GM19438 (cell line): ENCODE data around the gene CIART.
"Not testable (repeated sequence)": the region's sequence is repeated elsewhere in the genome, so short reads cannot be mapped to it uniquely, and the experiment has no call there.

Experiments used
- ATAC-seq: cut with Tn5 transposase; IDR thresholded peaks from one replicate; pipeline ENCODE4 v1.9.1; 2021; ENCODE audit warnings: low read depth; ENCODE audit not compliant: unreplicated experiment

Gene CIART

GRCh38 chr1:150281758-150282557 lies at the start of gene CIART:
CIART (plus strand) TSS chr1:150282554; CDS start chr1:150283268, 714 bp downstream.
- no peak for ATAC-seq

- not testable (repeated sequence) for ATAC-seq
These were observed 49.4 kb upstream of the CIART start for GRCh38 chr1:150232921-150233320.

GRCh38 chr1:150233359-150234308 lies 48.7 kb upstream of the CIART start:
- no peak for ATAC-seq

- ATAC-seq, result peak; percentile 0
These were observed 48.1 kb upstream of the CIART start for GRCh38 chr1:150234309-150234565.

- peak; percentile 55 for ATAC-seq
These were observed 47.6 kb upstream of the CIART start for GRCh38 chr1:150234566-150235293.

- ATAC-seq, result no peak
These were observed 47.0 kb upstream of the CIART start for GRCh38 chr1:150235294-150235851.

- peak; percentile 69 for ATAC-seq
These were observed 46.3 kb upstream of the CIART start, which contains the start of gene ANP32E for GRCh38 chr1:150235852-150236613. ANP32E (minus strand) TSS chr1:150236112; CDS start chr1:150235786, 326 bp downstream.

GRCh38 chr1:150236614-150237100 lies 45.7 kb upstream of the CIART start:
- ATAC-seq, result no peak

GRCh38 chr1:150237176-150237575 lies 45.2 kb upstream of the CIART start:
- not testable (repeated sequence) for ATAC-seq

GRCh38 chr1:150237746-150238145 lies 44.6 kb upstream of the CIART start:
- ATAC-seq, result no peak

- no peak for ATAC-seq
These were observed 39.4 kb upstream of the CIART start for GRCh38 chr1:150243003-150243402.

- ATAC-seq, result no peak
These were observed 32.4 kb upstream of the CIART start for GRCh38 chr1:150249936-150250335.

GRCh38 chr1:150256198-150256553 lies 26.2 kb upstream of the CIART start:
- ATAC-seq, result no peak

- no peak for ATAC-seq
These were observed 25.6 kb upstream of the CIART start for GRCh38 chr1:150256554-150257341.

- no peak for ATAC-seq
These were observed 24.4 kb upstream of the CIART start, which contains the start of gene CA14 for GRCh38 chr1:150257624-150258585. CA14 (plus strand) TSS chr1:150257774; CDS start chr1:150258129, 355 bp downstream.

- no peak for ATAC-seq
These were observed 23.1 kb upstream of the CIART start for GRCh38 chr1:150259217-150259616.

- ATAC-seq, result no peak
These were observed 22.3 kb upstream of the CIART start for GRCh38 chr1:150259758-150260669.
